ENCODE results near the gene VAMP8.
A peak's percentile ranks its signal among the peaks of the same experiment; 100 is the strongest.
"Not testable (repeated sequence)": the region's sequence is repeated elsewhere in the genome, so short reads cannot be mapped to it uniquely, and the experiment has no call there.

Gene VAMP8

GRCh38 chr2:85583667-85584353, 6.4 kb downstream of the VAMP8 start:
- no peak for DNase-seq

DNA sequence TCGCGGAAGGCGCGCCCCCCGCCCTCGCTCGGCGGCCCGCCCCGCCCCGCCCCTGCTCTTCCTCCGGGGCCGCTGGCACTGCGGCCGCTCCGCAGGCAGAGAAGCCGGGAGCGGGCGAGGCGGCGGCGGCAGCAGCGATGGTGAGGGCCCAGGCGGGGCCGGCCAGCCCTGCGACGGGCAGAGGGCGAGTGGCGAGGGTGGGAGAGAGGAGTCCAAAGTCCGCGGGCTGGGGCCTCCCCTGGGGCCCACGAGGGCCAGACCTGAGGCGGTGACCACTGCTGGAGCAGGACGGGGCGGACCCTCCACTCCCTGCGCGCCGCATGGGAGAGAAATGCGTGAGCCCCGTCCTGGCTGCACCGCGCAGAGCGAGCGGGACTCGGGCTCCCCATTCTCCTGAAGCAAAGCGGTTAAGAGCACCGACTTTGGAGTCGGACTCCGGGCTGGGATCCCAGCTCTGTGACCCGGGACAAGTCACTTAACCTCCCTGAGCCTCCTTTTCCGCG, 7.0 kb downstream of the VAMP8 start, which contains the start of gene VAMP5:
VAMP5 (plus strand) TSS at position 78 of the 503 bp plus-strand sequence; CDS start at position 138, 60 bp downstream.
- DNase-seq, result peak; percentile 35

DNA sequence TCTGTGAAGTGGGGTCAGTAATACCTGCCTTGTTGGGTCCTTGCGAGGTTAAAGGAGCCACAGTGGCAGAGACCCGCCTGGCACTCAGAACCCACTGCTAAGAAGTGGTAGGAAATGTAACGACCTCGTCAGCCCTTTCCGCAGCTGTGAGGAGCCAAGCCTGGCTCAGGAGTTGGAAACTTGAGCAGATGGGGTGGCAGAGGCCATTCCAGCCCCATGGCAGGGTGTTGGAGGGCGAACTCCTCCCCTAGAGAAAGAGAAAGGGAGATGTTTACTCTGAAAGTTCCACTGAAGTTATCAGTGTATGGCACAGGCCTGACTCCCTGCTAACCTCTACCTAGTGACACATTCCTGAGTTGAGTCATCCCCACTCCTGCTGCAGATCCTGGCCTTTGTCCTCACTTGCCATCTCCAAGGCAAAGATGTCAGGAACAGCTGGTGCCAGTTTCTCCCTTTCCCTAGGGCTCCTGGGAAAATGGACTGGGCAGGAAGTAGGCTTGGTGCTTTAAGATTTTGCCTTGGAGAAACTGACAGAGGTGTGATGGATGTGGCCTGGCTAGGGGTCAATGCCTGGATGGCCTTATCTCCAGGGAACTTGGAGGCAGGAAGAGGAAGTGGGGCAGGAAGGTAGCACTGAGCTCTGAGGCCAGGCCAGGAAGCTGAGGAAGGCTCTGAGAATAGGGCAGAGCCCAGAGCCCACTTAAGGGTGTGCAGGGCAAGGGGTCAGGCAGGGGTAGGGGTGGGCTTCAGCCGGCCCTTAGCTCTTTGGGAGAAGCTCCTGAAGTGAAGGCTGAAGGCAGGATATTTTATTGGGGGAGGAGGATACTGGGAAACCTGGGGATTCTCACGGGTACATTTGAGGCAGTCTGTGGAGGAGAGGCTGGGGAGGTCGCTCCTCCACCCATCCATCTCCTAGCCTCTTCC, 7.7 kb downstream of the VAMP8 start:
- DNase-seq, result no peak

GRCh38 chr2:85585781-85586105, 8.4 kb downstream of the VAMP8 start:
- DNase-seq, result no peak

DNA sequence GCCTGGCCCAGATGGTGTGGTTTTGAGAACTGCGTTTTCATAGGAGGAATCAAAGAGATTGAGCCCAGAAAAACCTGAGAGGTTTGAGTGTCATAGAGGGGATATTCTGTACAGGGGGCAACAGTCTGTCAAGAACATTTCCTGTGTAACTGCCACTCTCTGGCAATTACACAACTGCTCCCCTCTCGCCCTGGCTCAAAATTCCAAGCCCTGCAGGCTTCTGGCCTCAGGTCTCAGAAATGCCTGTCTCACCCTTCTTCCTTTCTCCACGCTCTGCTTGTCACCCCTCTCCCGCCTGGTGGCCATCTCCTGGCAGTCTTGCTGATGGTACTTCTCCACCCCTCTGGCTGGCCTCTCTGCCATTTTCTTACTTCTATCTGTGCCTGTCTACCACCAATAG, 10.8 kb downstream of the VAMP8 start:
- DNase-seq, result no peak

- DNase-seq, result no peak
Observed at GRCh38 chr2:85588645-85589044, 11.3 kb downstream of the VAMP8 start.

GRCh38 chr2:85589181-85589580, 11.8 kb downstream of the VAMP8 start:
- no peak for DNase-seq

- DNase-seq, result no peak
Observed at GRCh38 chr2:85589982-85590791, 12.8 kb downstream of the VAMP8 start.

- no peak for DNase-seq
Observed at GRCh38 chr2:85590950-85591349, 13.6 kb downstream of the VAMP8 start.

- DNase-seq, result no peak
Observed at GRCh38 chr2:85591563-85591962, 14.2 kb downstream of the VAMP8 start.

- DNase-seq, result not testable (repeated sequence)
Observed at GRCh38 chr2:85592299-85592698, 14.9 kb downstream of the VAMP8 start.

GRCh38 chr2:85593023-85593422, 15.6 kb downstream of the VAMP8 start:
- DNase-seq, result no peak

DNA sequence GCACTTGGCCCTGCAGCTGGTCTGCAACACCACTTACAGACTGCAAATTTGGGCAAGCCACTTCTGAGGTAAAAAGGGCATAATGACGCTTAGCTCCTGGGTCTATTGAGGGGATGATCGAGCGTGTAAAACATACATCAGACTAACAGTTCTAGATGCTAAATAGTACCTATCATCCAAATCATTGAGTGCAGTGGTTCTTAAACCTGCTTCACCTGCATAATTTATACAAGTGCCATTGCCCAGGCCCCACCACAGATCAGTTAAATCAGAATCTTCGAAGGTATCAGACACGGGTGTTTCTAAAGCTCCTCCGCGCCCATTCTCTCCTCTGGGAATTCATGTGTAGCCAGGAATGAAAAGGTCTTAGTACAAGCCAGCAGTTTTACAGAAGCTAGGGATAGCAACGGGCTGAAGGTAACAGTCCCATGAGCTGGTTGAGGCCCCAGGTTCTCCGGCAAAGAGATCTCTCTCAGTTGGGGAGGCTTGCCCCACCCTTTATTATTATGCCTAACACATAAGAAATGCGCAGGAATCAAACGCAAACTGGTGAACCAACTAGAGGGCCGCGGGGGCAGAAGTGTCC, 17.4 kb downstream of the VAMP8 start:
- no peak for DNase-seq

DNA sequence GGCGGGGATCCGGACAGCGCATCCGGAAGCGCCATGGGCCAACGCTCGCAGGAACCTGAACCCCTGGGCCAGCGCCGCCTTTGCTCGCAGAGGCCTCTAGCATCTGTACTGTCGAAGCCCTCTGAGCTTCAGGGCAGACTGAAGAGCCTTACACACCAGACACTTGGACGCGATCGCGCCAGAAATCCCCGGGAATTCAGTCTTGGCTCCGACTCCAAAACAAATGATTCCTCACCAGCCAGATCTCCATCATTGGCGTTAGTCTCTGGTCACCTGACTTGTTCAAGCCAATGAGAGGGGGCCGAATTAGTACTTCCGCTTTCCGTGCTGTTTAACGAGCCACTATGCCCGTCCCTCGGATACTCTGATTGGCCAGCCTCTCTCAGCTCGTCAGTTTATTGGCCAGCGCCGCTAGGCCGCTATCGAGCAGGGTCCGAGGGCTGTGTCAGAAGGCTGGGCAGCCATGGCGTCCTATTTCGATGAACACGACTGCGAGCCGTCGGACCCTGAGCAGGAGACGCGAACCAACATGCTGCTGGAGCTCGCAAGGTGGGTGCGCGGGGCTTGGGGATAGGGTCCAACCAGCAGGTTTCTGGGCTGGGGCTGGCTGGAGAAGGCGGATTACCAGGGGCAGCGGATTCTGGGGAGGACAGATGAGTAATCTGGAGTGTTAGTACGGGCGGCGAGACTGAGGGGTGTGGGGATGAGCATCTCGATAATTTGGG, 18.1 kb downstream of the VAMP8 start, which contains the start of gene RNF181:
RNF181 (plus strand) TSS at position 445 of the 725 bp plus-strand sequence; CDS start at position 464, 19 bp downstream.
- DNase-seq, result peak; percentile 81

DNA sequence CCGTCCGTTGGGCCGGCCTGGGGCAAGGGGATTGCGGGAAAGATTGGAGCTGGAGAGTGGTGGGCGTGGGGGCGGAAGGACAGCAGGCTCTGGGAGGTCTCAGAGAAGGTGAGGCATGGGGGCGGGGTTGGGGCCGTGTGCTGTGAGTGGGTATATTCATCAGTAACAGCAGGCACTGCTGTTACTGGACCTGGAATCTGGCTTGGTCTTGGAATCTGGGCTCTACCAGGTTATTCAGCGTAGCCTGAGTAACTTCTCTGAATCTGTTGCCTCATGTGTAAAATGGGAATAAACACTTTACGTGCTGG, 18.6 kb downstream of the VAMP8 start:
- no peak for DNase-seq

GRCh38 chr2:85596486-85597143, 19.2 kb downstream of the VAMP8 start:
- no peak for DNase-seq

- DNase-seq, result no peak
Observed at GRCh38 chr2:85597241-85597640, 19.9 kb downstream of the VAMP8 start.

- no peak for DNase-seq
Observed at GRCh38 chr2:85598594-85599340, 21.4 kb downstream of the VAMP8 start.

- no peak for DNase-seq
Observed at GRCh38 chr2:85599468-85600234, 22.3 kb downstream of the VAMP8 start.

DNA sequence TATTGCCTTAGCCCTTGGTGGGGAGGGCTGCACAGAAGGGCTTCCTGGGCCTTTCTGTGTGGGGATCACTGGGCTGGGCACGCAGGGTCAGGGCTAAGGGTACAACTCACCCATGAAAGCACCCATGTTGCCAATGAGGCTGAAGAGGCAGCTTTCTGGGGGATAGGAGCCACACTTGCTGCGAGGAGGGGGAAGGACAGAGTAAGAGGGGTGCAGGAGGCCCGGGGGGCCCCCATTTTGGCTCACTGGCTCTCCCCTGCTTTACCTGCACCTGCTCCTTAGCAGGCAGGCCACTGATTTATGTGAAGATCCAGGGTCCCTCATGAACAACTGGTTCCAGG, 22.8 kb downstream of the VAMP8 start:
- DNase-seq, result no peak

Data from T-helper 9 cell (primary cell).